Measurements from ENCODE around the gene LRMDA. TPM values are rescaled to one million over a fixed set of nuclear protein-coding genes. Genes with fewer than 3 reads are reported as not detected.

LRMDA gene
- 18.7 and 24.3 TPM in 2 replicates for total RNA-seq

DNA sequence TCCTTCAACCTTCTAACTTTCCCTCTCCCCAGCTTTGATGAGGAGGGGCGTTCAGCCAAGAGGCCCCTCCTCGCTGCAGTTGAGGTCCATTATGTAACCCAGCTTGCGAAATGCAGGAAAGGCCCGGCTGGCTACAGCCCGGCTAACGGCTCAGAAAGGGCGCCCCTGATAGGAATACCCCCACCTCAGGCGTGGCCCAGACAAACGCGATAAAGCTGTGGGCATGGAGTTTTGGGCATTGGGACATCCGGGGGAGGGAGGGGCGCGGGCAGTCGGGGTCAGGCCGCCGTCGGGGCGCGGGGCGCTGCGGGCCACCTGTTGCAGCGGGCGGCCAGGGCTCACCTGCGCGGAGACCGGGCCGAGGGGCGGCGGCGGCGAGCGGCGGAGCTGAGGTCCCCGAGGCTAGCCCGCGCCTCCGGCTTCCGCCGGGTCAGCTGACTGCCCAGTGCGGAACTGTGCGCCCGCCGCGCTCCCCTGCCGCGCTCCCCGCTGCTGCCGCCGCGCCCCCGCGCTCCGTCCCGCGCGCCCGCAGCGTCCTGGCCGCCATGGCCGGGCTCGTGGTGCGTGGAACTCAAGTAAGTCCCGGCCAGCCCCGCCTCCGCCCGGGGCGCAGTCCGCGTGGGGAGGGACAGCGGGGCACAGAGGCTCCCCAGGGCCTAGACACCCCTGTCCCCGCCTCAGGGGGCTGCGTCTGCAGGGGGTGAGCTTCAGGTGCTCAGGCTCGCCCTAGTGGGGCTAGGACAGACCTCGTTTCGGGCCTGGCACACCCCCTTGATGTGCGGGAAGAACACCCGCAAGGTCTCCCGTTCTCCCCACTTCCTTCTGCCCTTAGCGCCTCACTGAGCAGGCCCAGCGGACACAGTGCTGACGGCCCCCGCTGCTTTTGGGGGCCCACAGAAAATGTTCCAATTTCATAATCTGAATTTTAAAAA, at the start of gene LRMDA:
Gene LRMDA (plus strand): TSS at position 445 of the 932 bp plus-strand sequence.
- H3K4me3 ChIP-seq (ENCODE audit: low read depth, low read length) = peak within 1 kb of the TSS; percentile 31

DNA sequence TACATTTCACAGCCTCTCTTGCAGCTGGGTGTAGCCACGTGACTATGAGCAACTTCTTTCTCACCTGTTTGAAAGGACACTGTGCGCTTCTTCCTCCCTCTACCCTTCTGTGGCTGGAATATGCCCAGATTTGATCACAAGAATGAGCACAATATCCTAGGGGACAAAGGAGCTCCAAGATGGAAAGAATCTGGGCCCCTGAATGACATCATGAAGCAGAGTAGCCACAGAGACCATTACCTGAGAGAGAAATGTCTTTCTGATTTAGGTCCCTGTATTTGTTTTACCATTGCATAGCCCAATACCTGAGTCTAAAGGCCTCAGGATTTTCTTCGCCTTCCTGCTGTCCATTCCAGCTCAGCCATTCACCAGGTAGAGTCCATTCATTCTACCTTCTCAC, 45.3 kb upstream of the LRMDA start:
- Histone ChIP-seq H3K4me3 (ENCODE audit: low read depth, low read length) (no peak overlapping the region), H3K36me3 (ENCODE audit: control insufficient read depth, insufficient read depth, low read length) (no peaks in the 10 kb centered on the region), H3K27me3 (ENCODE audit: control insufficient read depth, insufficient read depth, low read length) (peaks cover 2% of the 10 kb centered on the region)
- DNase-seq (ENCODE audit: low read depth) = no peak
- no peak for TF ChIP-seq CTCF (IDR thresholded peaks at IDR 0.05; ENCODE audit: insufficient read depth, low read length, poor library complexity, severe bottlenecking)

More for the DNA sequence above, at the start of gene LRMDA:
- H3K36me3 ChIP-seq (ENCODE audit: control insufficient read depth, insufficient read depth, low read length) = no peaks in the 10 kb centered on the region
- no peak for DNase-seq (ENCODE audit: low read depth)
- no peaks in the 10 kb centered on the region for H3K27me3 ChIP-seq (ENCODE audit: control insufficient read depth, insufficient read depth, low read length)
- TF ChIP-seq CTCF (IDR thresholded peaks at IDR 0.05; ENCODE audit: insufficient read depth, low read length, poor library complexity, severe bottlenecking) = no peak

DNA sequence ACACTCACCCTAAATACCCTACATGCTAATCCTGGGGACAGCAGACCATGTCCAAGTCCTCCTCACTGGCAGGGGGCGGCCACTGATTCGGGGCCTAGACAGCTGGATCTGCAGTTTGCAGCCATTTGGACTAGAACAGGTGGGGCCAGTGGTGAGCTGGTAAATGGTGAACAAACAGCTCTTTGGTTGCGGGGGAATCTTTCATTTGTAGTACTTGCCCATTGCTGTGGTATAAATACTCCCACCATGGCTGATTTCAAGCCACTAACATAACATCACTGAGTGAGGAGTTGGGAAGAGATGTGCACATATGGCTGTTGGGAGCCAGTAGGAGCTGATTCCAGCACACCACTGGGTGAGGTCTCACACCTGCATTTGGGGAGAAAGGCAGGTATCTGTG, 43.3 kb upstream of the LRMDA start:
- no peak for DNase-seq (ENCODE audit: low read depth)
- no peak overlapping the region for H3K4me3 ChIP-seq (ENCODE audit: low read depth, low read length)
- H3K36me3 ChIP-seq (ENCODE audit: control insufficient read depth, insufficient read depth, low read length) = no peaks in the 10 kb centered on the region
- no peak for TF ChIP-seq CTCF (IDR thresholded peaks at IDR 0.05; ENCODE audit: insufficient read depth, low read length, poor library complexity, severe bottlenecking)
- no peaks in the 10 kb centered on the region for H3K27me3 ChIP-seq (ENCODE audit: control insufficient read depth, insufficient read depth, low read length)

DNA sequence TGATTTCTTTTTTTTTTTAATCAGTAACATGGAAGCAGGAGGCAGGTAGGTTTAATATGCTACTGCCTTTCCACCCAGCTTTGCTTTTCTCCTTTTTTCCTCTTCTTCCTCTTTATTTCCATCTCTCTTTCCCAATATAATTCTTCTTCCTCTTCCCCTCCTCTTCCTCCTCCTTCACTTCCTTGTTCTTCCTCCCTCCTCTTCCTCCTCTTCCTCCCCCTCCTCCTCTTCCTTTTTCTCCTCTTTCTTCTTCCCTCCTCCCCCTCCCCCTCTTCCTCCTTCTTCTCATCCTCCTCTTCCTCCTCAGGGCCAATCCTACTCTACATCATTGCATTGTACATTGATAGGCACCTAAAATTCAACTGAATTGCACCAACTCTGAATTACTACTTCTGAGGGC, 41.2 kb upstream of the LRMDA start:
- no peak for DNase-seq (ENCODE audit: low read depth)
- H3K36me3 ChIP-seq (ENCODE audit: control insufficient read depth, insufficient read depth, low read length) = peaks cover 1% of the 10 kb centered on the region
- H3K27me3 ChIP-seq (ENCODE audit: control insufficient read depth, insufficient read depth, low read length) = no peaks in the 10 kb centered on the region
- TF ChIP-seq CTCF (IDR thresholded peaks at IDR 0.05; ENCODE audit: insufficient read depth, low read length, poor library complexity, severe bottlenecking) = no peak
- H3K4me3 ChIP-seq (ENCODE audit: low read depth, low read length) = no peak overlapping the region

- no peak for TF ChIP-seq CTCF (IDR thresholded peaks at IDR 0.05; ENCODE audit: insufficient read depth, low read length, poor library complexity, severe bottlenecking)
- no peak for DNase-seq (ENCODE audit: low read depth)
- H3K36me3 ChIP-seq (ENCODE audit: control insufficient read depth, insufficient read depth, low read length) = peaks cover 1% of the 10 kb centered on the region
Measured at GRCh38 chr10:75392271-75392670, 39.2 kb upstream of the LRMDA start.

More at GRCh38 chr10:75392271-75392670, 39.2 kb upstream of the LRMDA start:
- Histone ChIP-seq H3K4me3 (ENCODE audit: low read depth, low read length) (no peak overlapping the region), H3K27me3 (ENCODE audit: control insufficient read depth, insufficient read depth, low read length) (no peaks in the 10 kb centered on the region)
